ENCODE measurements around the gene RMDN2. TPM values are rescaled to one million over a fixed set of nuclear protein-coding genes. Genes with fewer than 3 reads are reported as not detected.

The RMDN2 gene
- polyA plus RNA-seq, 6 donors from 2014 or later: 13.0 to 24.3 (median 17.1) TPM

DNA sequence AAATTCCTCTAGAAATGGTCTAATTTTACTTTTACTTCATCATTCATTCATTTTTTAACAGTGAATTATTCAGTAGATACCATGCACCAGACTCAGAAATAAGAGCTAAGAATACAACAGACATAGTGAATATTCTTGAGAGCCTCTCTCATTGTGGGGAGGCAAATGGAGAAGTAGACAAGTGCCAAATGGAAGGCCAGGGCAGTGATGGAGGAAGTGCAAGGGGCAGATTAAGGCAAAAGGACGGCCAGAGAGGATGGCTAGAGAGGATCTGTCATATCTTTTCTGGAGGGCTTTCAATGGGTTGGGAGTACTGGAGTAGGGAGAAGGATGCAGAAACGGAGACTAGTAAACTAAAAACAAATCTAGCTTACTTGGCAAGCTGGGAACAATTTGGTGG is 19.0 kb upstream of the RMDN2 start:
- no peak overlapping the region for H3K4me3 Mint-ChIP-seq
- peaks cover 8 to 17% (median 9%) of the 10 kb centered on the region in 3 donors for H3K27me3 Mint-ChIP-seq
- no peak overlapping the region for H3K27ac Mint-ChIP-seq
- H3K9me3 Mint-ChIP-seq: peaks cover 0 to 5% (median 2%) of the 10 kb centered on the region in 7 donors
- H3K4me1 Mint-ChIP-seq: no peaks in the 10 kb centered on the region
- no peak for DNase-seq
- no peak for ATAC-seq (ENCODE audit: low read depth in 2 of 2)
- H3K36me3 Mint-ChIP-seq: peaks cover 0 to 6% of the 10 kb centered on the region in 2 donors

DNA sequence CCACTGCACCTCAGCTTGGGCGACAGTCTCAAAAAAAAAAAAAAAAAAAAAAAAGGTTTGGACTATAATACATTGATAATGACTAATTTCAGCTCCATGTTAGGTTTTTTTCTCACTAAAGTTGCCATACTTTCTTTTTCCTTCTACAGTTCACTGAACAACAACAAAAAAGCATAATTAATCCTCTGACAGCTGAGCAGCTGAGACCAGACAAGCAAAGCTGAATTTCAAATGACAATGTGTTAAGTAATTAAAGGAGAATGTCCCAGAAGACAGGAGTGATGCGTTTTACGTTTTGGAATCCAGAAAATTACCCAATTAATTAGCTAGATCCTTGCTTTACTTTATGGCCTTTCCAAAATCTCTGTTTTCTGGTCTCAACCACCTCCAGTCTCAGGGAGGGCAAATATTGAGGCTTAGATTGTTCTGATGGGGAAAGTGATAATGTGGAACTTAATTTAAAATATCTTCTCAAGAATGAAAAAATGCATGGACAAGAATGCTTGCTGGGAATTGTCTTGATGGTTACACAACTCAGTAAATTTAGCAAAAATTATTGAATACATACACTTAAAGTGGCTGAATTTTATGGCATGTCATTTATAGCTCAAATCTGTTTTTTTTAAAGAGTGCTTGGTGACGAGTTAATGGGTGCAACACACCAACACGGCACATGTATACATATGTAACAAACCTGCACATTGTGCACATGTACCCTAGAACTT is 17.4 kb upstream of the RMDN2 start:
- Mint-ChIP-seq H3K36me3 (no peaks in the 10 kb centered on the region), H3K9me3 (no peaks in the 10 kb centered on the region), H3K4me3 (no peak overlapping the region), H3K4me1 (no peaks in the 10 kb centered on the region), H3K27ac (no peak overlapping the region), H3K27me3 (peaks cover 7 to 9% (median 8%) of the 10 kb centered on the region in 3 donors)
- ATAC-seq (ENCODE audit: low read depth in 2 of 2) (no peak), DNase-seq (no peak)

DNA sequence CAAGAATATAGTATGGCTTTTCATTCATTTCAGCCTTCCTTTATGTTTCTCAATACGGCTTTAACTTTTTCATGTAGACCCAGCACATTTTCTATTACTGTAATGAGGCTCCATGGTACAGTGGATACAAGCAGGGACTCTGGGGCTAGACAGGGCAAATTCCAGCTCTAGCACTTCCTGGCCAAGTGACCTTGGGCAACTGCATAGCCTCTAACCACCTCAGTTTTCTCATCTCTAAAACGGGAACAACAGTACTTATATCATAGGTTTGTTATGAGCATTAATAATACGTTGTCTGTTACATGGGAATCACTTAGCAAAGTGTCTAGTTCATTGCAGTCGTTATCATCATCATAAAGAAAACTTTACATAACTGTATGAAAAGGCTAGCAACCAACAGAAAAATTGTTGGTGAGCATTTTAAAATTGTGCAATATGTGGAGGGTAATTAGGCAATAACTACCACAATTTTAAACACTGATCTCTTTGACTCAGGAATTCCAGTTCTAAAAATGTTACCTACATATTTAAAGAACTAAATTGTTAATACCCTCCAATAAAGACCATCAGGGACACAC is 13.7 kb upstream of the RMDN2 start:
- ATAC-seq (ENCODE audit: low read depth in 2 of 2) (no peak), DNase-seq (no peak)
- no peak overlapping the region for H3K27ac Mint-ChIP-seq
- H3K9me3 Mint-ChIP-seq: no peaks in the 10 kb centered on the region
- peaks cover 0 to 17% (median 5%) of the 10 kb centered on the region in 3 donors for H3K27me3 Mint-ChIP-seq
- no peak overlapping the region for H3K4me3 Mint-ChIP-seq
- no peaks in the 10 kb centered on the region for H3K36me3 Mint-ChIP-seq
- H3K4me1 Mint-ChIP-seq: no peaks in the 10 kb centered on the region

DNA sequence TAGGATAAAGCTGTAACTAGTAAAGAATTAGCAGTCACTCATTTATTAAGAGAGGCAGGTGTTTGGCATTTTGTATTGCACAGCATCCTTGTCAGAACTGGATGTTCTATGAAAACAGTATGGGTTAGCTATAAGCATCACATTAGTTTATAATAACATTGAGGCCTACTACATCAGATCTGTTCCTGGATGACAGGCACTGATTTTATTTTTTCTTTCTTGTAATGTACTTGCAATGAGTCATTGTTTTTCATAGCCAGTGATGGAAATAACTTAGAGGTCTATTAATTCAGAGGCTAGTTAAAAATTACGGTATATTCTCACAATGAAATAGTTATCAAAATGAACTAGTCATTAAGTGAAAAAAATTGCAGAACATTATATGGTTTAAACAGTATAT is 13.0 kb upstream of the RMDN2 start:
- H3K4me1 Mint-ChIP-seq: no peaks in the 10 kb centered on the region
- no peak overlapping the region for H3K4me3 Mint-ChIP-seq
- ATAC-seq (ENCODE audit: low read depth in 2 of 2) (no peak), DNase-seq (no peak)
- H3K9me3 Mint-ChIP-seq: no peaks in the 10 kb centered on the region
- H3K36me3 Mint-ChIP-seq: peaks cover 0 to 3% of the 10 kb centered on the region in 2 donors
- peaks cover 0 to 17% (median 5%) of the 10 kb centered on the region in 3 donors for H3K27me3 Mint-ChIP-seq
- H3K27ac Mint-ChIP-seq: peak overlapping the region in 1 of 6 donors; percentile 24

DNA sequence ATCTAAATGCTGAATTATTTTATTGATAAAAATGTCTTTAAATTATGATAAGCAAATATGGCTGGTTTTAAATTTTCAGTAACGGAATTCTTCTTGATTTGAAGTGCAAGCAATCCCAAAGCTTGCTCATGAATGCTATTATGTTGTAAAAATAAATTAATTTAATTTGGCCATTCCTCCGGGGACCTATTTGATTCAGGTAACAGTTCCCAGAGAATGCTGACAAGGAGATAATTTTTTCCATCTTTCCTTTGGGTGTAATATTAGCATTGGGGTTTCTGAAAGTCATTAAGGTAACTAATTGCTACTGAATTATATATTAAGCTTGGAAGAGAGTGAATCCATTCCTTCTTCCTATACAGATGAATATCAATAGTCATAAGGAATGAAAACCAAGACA is 12.5 kb upstream of the RMDN2 start:
- no peak for DNase-seq
- Mint-ChIP-seq H3K27ac (no peak overlapping the region), H3K4me1 (no peaks in the 10 kb centered on the region), H3K9me3 (no peaks in the 10 kb centered on the region), H3K36me3 (peaks cover 0 to 6% of the 10 kb centered on the region in 2 donors), H3K4me3 (no peak overlapping the region), H3K27me3 (peaks cover 0 to 17% (median 5%) of the 10 kb centered on the region in 3 donors)
- no peak for ATAC-seq (ENCODE audit: low read depth in 2 of 2)

DNA sequence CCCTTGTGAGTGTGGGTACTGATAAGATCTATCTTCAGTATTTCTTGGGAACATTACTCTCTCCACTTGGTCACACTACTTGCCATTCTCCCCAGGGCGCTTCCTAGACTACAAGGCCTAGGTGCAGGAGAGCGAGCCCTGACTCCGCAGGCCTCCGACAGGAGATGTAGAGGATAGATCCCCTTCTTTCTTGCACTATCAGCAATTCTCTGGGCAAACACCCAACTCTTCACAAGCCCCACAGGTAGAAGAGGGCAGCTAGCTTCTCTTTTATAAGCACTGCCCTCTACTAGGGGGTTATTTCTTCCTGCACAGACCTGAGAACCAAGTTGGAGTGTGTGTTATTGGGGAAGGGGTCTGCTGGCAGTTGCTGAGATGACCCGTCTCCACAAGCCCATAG is 10.7 kb upstream of the RMDN2 start:
- H3K4me3 Mint-ChIP-seq: no peak overlapping the region
- peaks cover 6 to 24% (median 6%) of the 10 kb centered on the region in 3 donors for H3K27me3 Mint-ChIP-seq
- no peaks in the 10 kb centered on the region for H3K4me1 Mint-ChIP-seq
- no peaks in the 10 kb centered on the region for H3K9me3 Mint-ChIP-seq
- peaks cover 0 to 6% of the 10 kb centered on the region in 2 donors for H3K36me3 Mint-ChIP-seq
- H3K27ac Mint-ChIP-seq: no peak overlapping the region
- no peak for ATAC-seq (ENCODE audit: low read depth in 2 of 2)
- no peak for DNase-seq

DNA sequence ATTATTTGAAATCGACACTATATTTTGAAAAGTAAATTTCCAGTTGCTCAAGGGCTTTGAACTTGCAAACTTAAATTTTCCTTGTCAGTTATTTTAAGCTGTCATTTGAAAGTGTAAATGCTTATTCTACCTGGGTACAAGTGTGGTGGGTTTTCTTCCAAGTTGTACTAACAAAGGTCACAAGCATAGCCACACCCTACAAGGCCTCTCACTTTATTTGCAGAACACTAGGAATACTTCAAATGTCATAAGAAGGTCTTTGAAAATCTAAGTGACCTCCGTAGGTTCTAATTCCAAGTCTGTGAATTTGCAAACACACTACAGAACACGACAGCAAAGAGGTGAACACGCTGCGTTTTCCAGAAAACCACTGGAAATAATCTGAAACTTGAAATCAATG is 9.3 kb upstream of the RMDN2 start:
- no peak for ATAC-seq (ENCODE audit: low read depth in 2 of 2)
- H3K4me1 Mint-ChIP-seq: no peaks in the 10 kb centered on the region
- no peaks in the 10 kb centered on the region for H3K9me3 Mint-ChIP-seq
- H3K36me3 Mint-ChIP-seq: peaks cover 0 to 6% of the 10 kb centered on the region in 2 donors
- H3K27me3 Mint-ChIP-seq: peaks cover 5 to 29% (median 10%) of the 10 kb centered on the region in 3 donors
- H3K27ac Mint-ChIP-seq: no peak overlapping the region
- no peak for DNase-seq
- H3K4me3 Mint-ChIP-seq: no peak overlapping the region

DNA sequence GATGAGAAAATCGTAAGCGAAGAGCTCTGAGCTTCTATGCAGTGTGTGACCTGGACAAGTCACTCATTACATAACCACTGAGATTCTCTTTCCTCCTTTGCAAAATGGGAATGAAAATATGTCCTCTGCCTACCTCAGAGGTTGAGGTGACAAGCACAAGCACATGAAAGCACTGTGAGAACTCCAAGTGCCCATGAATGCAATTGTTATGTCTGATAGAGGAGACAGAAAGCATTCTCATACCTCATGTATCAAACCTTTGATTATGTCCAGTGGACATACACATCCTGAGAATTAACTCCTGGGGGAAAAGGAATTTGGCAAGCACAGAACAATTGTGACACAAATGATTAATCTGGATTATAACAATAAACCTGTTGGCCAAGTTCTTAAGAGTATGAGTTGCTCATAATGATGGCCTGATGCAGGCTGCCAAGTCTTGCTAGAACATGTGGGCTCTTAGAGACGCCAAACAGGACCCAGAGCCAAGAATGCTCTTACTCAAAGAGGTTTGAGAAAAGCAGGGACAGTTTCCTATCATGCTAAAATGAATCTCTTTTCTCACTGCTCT is 8.5 kb upstream of the RMDN2 start:
- ATAC-seq (ENCODE audit: low read depth in 2 of 2) (no peak), DNase-seq (no peak)
- peaks cover 0 to 6% of the 10 kb centered on the region in 2 donors for H3K36me3 Mint-ChIP-seq
- no peak overlapping the region for H3K4me3 Mint-ChIP-seq
- no peaks in the 10 kb centered on the region for H3K9me3 Mint-ChIP-seq
- H3K27me3 Mint-ChIP-seq: peaks cover 5 to 29% (median 10%) of the 10 kb centered on the region in 3 donors
- no peaks in the 10 kb centered on the region for H3K4me1 Mint-ChIP-seq
- H3K27ac Mint-ChIP-seq: no peak overlapping the region

DNA sequence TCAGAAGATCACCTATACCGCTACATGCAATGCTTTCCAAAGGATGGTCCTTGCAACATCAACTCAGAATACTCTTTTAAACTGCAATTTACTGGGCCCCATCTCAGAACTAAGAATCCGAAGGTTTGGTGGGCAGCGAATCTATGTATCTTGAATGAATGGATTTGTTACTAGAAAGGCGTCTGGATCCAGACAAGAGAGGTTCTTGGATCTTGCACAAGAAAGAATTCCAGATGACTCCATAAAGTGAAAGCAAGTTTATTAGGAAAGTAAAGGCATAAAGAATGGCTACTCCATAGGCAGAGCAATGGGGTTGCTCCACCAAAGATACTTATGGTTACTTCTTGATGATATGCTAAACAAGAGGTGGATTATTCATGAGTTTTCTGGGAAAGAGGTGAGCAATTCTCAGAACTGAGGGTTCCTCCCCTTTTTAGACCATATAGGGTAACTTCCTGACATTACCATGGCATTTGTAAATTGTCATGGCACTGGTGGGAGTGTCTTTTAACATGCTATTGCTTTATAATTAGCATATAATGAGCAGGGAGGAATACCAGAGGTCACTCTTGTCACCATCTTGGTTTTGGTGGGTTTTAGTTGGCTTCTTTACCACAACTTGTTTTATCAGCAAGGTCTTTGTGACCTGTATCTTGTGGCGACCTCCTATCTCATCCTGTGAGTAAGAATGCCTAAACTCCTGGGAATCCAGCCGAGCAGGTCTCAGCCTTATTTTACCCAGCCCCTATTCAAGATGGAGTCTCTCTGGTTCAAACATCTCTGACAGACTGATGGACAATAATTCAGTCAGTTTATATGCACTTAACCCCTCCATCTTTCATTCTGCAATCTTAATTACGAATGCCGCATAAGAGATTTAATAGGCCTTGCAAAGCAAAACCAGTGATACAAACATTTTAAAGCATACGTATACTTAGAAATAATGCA is 7.5 kb upstream of the RMDN2 start:
- no peak for ATAC-seq (ENCODE audit: low read depth in 2 of 2)
- Mint-ChIP-seq H3K4me3 (no peak overlapping the region), H3K9me3 (no peaks in the 10 kb centered on the region), H3K36me3 (peaks cover 0 to 6% of the 10 kb centered on the region in 2 donors), H3K4me1 (peaks cover 0 to 3% (median 0%) of the 10 kb centered on the region in 3 donors), H3K27ac (no peak overlapping the region), H3K27me3 (peaks cover 5 to 29% (median 10%) of the 10 kb centered on the region in 3 donors)
- DNase-seq: no peak

DNA sequence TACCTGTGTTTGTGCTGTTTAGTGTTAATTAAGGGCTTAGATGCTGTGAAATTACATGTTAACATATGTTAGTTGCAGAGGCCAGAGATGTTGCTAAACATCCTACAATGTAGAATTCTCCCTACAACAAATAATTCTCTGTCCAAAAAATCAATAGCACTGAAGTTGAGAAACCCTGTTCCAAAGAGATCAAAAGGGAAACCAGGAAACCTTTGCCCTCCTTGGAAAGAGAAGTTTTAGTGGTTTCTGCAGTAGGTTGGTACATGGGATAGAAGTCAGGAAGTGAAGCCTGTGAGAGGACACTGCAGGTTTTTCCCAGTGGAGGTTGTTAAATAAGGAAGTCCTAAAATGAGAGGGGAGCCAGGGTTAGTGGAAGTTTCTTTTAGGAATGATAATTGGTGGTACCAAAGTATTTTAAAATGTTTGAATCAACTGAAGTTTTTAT is 6.3 kb upstream of the RMDN2 start:
- Mint-ChIP-seq H3K9me3 (no peaks in the 10 kb centered on the region), H3K27me3 (peaks cover 5 to 24% (median 10%) of the 10 kb centered on the region in 3 donors), H3K4me3 (peak overlapping the region in 1 of 8 donors; percentile 51), H3K27ac (no peak overlapping the region), H3K36me3 (peaks cover 0 to 6% of the 10 kb centered on the region in 2 donors), H3K4me1 (peaks cover 2 to 5% (median 2%) of the 10 kb centered on the region in 3 donors)
- ATAC-seq (ENCODE audit: low read depth in 2 of 2) (no peak), DNase-seq (no peak)

DNA sequence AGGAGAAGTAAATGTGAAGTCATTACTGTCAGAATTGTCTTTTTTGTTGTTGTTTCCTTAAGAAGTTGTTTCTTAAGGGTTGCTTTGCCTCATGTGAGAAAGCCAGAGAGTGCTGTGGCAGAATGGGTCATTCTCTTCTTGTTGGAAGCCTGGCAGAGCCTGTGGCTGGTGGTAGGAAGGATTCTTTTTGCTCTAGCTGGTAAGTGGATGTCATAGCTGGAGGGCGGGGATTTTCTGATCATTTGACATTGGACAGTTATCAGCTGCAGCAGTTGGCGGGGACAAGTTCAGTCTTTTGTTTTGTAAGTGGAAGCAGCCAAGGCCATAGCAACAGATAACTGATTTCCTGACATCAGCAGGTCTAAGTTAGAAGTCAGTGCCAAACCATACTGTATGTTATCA is 5.5 kb upstream of the RMDN2 start:
- H3K27ac Mint-ChIP-seq: no peak overlapping the region

DNA sequence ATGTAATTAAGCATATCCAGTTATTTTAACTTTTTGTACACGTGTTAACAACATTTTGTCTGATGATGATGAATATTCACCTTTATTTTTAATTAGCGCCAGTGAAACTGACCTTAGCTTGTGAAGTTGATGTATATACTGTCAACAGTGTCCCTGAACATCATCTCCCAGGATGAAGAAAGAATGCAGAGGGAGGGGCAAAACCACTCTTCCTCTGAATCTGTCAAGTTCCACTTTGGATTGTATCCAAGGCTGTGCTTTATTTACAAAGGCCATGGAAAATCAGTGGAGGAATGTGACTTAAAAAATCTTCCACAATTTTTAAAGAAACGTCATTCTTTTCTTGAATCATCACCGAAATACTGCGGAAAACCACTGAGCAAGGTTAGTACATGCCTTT is 4.5 kb upstream of the RMDN2 start:
- Mint-ChIP-seq H3K4me1 (peaks cover 9 to 14% (median 14%) of the 10 kb centered on the region in 3 donors), H3K9me3 (no peaks in the 10 kb centered on the region), H3K4me3 (no peak overlapping the region), H3K27ac (no peak overlapping the region), H3K27me3 (peaks cover 5 to 12% (median 10%) of the 10 kb centered on the region in 3 donors), H3K36me3 (peaks cover 6 to 7% of the 10 kb centered on the region in 2 donors)
- ATAC-seq (ENCODE audit: low read depth in 2 of 2) (no peak), DNase-seq (no peak)

More for the DNA sequence above, 5.5 kb upstream of the RMDN2 start:
- Mint-ChIP-seq H3K27me3 (peaks cover 5 to 15% (median 10%) of the 10 kb centered on the region in 3 donors), H3K36me3 (peaks cover 3 to 6% of the 10 kb centered on the region in 2 donors), H3K4me1 (peaks cover 7 to 11% (median 10%) of the 10 kb centered on the region in 3 donors), H3K9me3 (no peaks in the 10 kb centered on the region), H3K4me3 (no peak overlapping the region)
- no peak for DNase-seq
- ATAC-seq (ENCODE audit: low read depth in 2 of 2): no peak

DNA sequence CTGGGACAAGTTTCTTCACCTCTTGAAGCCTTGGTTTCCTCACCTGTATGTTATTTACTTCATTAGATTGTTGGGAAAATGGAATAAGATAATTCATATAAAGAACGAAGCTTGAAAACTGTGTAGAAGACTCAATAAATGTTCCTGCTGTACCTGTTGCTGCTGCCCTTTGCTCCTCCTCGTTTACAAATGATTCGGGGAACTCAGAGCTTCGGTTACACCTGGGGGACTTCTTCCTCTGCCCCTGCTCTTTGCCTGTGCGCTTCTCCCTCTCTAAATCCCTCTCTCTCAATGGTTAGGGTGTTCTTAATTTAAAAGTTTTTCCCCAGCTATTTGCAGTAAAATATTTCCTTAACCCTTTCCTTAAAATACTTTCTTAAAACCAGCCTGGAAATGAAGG is 3.3 kb upstream of the RMDN2 start:
- DNase-seq: no peak
- no peak for ATAC-seq (ENCODE audit: low read depth in 2 of 2)
- Mint-ChIP-seq H3K4me1 (peaks cover 9 to 17% (median 14%) of the 10 kb centered on the region in 3 donors), H3K36me3 (peaks cover 6 to 7% of the 10 kb centered on the region in 2 donors), H3K4me3 (no peak overlapping the region), H3K9me3 (no peaks in the 10 kb centered on the region), H3K27me3 (peaks cover 5 to 12% (median 10%) of the 10 kb centered on the region in 3 donors), H3K27ac (no peak overlapping the region)
